NCI-H1436 treated with DMSO at 0.1 percent for 48 hours (cell line): ENCODE data around the gene HNRNPH1.

ENCODE experiments used
- DNase-seq: peaks from one replicate; lab custom pipeline; 2025; lab: John Stamatoyannopoulos, UW

HNRNPH1 gene

DNA sequence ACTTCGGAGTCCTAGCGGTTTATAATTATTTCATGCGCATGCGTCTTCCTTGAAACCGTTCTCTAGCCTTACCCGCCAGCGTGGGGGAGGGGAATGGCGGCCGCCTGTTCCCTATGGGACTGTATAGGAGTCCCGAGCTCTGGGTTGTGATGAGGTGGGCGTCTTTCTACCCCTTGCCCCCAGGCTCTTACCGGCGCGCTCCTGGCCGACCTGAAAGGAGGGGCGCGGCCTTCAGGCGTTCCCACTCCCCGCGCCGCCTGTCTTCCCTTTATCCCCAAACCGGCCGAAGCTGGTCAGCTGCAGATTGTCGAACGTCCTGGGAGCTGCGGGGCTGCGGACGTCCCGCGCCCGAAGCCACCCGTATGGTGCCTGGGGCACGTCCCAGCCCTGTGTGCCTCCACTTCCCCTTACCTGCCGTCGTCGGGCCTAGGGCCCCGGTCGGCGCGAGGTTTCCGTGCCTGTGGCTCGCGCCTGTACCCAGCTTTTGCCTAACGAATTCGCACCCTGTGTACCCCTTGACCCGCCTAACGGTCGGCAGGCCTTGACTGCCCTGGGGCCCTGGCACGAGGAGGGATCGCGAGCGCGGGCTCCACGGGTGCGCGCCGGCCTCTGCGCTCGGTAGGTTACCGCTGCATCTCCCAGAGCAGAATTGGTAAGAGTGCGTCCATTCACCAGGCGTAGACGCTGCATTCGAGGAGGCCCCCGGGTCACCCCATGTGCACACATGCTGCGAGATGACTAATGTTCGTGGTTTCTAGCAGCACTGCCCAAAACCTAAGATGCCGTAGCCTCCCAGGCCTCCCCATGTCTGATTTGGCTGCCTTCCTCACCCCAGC is 653 bp upstream of the HNRNPH1 start:
- DNase-seq, result no peak

DNA sequence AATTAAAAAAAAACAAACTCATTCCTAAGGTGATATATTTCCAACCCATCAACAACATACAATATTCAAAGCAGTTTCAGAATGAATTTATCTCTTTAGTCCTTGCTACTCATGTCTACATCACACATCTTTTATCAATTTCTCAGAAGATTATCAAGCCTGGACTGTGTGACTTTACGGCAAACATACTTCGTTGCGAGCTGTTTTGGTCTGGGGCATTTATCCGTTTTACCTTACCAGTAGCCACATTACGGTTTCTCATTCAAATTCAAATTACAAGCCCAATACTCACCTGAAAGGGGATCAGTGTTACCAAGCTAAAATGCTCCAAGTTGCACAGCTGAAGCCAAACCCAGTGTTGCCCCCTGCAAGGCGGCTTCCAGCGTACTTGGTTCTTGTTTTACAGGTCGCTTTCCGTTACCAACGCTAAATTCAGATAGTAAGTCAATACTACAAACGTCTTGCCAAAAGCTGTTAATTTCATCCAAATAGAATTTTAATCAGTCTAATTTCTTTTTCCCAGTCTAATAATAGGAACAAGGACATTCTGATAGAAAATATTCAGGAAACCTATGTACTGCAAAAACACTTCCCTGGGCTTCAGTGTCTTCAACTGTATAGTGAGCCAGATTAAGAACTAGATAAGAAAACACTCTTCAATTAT is 1.8 kb downstream of the HNRNPH1 start:
- DNase-seq, result no peak

DNA sequence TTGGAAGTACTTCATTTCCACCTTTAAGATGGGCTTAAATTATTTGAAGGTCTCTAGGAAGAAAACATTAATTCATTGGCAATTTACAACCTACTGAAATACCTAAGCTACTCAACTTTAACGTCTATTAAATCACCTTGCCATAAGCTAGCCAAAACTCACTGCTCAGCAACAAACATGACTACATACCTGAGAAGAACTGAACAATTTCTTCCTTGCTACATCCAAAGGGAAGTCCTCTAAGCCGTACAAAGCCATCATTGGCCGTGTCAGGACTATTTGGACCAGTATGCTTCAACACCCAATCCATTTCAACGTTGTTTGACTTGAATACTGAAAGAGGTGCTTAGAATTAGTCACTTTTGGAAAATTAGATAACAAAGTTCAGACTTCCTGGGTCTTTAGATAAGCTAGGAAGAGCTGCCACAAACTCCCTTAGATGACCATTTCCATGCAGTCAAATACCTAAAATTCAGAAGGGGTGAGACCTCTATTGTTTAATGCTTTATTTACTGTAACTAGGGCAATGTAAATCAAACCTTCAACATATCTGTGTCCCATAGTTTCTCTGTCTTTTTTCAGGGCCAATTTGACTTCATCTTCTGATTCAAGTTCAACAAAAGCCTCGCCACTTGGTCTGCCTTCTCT is 2.6 kb downstream of the HNRNPH1 start:
- no peak for DNase-seq

DNA sequence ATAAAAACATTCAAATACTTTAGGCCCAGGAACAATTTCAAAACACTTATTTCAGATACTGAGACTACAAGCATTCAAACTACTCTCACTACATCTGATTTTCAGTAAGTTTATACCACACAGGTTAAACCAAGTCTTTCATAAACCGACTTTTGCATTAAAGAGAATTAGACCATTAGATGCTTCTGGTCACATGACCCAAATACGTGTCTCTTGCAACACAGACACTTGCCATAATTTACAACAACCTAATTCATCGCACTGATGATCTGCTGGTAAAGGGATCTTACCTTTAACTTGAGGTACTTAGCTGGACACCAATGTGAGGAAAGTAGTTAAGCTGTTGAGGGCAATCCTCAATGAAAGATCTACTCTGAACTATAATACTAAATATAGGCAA is 3.2 kb downstream of the HNRNPH1 start:
- no peak for DNase-seq

DNA sequence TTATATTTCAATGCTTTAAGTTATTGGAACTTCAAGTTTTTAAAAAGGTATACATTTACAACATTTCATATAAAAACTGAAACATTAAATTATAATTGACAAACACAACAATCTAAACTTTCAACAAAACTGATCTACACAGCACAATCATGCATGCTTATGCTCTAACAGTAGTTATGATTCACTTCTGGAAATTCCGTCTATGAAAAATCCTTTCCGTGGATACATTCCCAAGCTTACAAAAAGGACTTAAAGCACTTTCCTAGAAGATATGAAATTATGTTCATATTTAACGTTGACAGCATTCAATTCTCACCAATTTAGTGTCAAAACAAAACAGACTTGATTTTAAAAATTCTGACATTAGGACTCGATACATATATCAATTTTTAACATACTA is 3.7 kb downstream of the HNRNPH1 start:
- DNase-seq, result no peak

DNA sequence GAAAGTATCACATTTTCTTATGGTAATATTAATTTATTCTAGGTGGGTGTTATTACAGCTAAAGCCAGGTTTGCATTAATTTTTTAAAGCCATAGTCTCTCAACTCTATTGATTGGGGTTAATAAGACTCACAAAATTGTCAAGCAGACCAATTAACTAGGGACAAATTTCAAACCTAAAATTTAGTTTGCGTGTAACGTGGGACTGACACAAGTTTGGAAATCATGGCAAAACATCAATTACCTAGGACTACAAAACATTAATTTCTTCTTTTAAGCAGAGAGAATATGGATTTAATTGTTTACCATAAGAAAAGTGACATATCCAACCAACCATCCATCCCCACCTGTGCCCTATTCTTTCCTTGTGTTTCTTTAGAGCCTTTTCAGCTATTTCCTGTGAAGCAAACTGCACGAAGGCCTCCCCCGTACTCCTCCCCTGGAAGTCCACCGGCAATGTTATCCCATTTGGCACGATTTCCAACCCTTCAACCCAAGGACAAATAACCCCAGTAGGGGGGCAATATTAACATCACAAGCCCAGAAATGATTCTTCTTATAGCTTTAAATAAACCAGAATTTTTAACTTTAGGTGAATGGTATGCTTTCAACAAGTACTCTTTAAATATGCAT is 4.4 kb downstream of the HNRNPH1 start:
- DNase-seq, result no peak

DNA sequence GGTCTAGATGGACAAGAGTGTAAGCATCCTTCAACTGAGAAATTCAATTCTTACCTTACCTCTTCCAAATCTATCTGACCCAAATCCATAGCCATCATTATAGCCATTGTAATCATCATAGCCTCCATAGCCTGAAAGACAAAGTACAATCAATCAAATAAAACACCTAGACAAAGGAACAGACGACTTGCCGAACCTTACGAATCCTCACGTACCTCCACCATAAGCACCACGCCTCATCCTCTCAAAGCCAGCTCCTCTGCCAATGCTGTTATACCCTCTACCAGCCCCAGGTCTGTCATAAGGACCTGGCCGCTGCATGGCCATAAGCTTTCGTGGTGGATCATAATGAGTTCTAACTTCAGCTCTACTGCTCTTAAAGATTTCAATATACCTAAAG is 5.5 kb downstream of the HNRNPH1 start:
- DNase-seq, result no peak

DNA sequence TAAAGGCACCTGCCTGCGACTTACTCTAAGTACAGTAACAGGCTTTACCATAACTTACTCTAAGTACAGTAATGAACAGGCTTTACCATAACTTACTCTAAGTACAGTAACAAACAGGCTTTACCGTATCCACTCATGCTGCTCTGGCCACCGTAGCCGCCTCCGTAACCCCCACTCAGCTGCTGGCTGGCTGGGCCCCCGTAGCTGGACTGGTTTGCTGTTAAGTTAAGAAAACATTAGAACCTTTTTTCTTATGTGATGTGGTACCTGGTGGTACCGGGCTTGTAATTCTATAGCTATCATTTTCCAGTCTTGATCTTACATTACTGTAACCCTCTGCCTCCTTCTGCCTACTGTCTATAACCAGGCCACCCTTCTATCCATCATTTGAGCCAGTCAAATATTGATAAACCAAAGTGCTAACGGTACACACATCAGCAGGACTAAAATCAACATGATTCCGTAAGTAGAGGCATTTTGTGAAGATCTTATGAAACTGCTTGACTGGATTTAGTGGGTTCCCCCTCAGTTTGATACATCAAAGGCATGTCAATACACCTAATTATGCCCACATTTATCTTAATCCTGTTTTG is 7.4 kb downstream of the HNRNPH1 start:
- no peak for DNase-seq

DNA sequence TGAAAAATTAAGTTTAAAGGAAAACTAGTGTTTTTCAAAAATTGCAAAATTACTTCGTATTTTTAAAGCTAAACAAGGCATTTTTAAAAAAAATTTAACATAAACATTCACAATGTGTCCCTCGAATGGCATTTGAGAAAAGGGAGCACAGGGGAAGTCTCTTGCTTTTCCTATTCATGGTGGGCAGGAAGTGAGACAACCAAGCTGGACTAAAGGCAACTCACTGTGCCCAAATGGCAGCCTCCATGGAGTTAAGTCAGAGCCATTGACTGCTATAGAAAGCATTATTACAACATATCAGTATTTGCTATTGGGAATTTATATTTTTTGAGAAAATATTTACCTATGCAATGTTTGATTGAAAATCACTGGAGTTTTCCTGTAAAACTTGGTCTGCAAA is 8.3 kb downstream of the HNRNPH1 start:
- no peak for DNase-seq

DNA sequence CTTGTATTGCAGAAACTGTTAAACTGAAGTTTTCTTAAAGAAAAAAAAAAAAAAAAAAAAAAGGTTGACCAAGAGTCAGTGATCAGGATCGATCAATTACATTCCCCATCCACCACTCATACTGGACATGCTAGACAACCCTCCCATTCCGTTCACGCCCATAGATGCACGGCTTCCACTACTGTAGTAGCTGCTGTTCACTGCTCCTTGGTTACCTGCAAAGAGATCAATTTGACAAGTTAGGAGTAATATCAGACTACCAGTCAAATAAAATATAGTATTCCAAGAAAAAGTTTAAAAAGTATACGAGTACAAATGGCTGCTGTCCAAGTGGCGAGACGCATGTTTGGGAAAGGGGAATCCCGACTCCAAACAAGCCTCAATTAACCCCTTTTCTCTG is 8.7 kb downstream of the HNRNPH1 start:
- no peak for DNase-seq

DNA sequence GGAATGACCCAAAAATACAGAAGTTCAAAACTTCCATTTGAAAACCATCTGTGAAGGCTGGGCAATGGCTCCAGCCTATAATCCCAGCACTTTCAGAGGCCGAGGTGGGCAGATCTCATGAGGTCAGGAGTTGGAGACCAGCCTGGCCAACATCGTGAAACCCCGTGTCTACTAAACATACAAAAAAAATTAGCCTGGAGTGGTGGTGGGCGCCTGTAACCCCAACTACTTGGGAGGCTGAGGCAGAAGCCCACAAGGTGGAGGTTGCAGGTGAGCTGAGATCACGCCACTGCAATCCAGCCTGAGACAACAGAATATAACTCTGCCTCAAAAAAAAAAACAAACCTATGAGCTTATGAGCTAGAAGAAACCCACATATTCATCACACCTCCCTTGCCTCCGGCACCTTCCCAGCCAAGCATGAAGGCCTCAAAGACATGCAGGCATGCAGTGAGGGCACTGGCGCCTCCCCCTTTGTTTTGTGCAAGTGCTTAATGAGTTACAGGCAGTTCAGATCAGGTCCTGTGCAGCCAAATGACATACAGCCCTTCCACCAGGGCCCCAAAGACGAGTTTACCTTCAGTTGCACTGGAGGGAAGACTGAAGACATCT is 9.9 kb downstream of the HNRNPH1 start:
- DNase-seq, result no peak

DNA sequence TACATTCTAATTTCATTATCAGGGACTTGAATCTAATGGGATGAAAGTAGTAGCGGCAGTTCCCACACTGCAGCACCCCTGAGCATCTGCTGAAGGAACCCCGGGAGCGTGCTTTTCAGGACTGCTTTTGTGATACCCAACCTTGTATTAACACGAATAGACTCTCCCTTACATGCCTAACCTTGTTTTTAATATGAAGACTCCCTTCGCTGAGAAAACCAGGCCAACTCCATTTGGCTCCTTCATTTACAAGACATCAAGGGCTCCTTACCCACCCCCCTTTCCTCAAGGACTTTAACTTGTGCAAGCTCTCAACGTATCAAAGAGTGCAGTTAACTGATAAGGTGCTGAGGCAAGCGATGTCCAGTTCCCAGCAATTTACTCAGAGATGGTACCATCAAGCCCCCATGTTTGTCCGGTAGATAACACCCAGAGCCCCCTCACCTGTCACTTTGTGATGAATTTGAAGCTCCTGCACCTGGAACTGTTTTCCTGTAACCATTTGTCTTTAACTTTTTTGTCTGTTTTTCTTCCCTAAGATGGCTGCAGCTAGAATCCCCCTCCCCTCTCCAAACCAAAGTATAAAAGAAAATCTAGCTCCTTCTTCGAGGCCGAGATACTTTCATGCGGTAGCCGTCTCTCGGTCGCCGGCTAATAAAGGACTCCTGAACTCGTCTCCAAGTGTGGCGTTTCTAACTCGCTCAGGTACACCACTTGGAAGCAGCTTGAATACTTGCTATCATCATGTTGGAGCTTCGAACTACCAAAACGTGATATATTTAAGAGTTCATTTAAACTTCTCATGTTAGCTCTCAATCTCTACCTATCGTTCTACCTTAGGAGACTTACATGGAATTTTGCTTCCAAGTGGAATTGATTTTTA is 10.7 kb downstream of the HNRNPH1 start:
- DNase-seq, result no peak

DNA sequence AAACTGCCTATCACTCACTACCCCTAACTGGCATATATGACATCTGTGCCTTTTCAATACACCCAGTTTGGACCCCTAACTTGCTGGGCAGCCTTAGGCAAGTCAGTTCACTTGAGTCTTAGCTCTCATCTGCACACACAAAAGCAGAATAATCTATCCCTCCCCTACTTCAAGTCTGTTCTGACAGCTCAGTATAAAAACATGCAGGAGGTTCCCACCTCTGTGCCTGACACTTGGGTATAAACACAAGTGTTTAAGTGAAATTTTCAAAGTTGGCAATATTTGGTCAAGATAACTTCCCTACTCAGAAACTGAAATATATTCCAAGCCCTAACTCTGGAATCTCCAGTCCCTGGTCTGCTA is 12.6 kb downstream of the HNRNPH1 start:
- DNase-seq, result no peak

DNA sequence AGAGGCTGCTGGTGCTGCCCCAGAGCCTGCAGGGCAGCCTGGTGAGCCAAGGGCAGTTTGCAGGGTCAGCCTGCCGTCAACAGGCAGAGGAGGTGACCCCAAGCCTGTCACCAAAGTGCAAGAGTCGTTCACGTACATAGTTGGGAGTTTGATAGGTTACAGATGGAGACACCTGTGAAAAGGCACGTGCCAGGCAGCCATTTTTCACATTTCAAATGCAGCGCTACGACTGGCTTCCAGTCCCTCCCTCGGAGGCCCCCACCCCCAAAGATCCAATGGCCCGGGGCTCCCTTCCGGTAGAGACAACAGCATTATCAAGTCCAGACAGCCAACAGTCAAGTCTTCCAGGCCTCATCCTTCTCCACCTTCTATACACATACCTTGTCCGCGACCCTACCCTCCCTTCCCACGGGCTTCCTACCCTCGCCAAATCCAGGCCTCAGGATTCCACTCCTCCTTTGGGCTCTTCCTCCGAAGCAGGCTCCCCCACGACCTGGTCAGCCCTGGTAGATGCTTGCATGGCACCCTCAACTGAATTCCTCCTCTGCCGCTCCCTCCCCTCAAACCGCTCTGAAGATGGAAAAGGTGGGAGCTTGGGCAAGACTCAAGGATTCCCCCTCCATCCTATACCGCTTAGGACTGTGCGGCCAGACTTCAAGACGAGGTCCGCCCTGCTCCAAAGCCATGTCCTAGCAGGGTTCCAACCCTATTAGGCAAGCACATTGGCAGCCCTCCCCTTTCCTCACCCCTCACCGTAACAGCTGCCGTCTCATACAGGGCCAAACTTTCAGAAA is 13.2 kb downstream of the HNRNPH1 start:
- DNase-seq, result no peak

DNA sequence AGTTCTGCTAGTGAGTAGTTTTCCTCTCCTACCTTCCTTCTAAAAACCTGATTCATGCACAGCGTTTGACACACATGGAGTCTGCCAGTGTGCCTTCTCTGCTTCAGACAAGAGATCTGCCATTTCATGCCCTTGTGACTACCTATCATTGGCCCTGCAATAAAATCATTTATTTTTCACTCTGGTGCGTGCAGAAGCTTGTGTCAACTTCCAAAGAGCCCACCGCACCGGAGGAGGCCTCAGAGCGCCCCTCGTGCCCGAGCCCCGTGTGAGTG is 13.7 kb downstream of the HNRNPH1 start:
- DNase-seq, result no peak

DNA sequence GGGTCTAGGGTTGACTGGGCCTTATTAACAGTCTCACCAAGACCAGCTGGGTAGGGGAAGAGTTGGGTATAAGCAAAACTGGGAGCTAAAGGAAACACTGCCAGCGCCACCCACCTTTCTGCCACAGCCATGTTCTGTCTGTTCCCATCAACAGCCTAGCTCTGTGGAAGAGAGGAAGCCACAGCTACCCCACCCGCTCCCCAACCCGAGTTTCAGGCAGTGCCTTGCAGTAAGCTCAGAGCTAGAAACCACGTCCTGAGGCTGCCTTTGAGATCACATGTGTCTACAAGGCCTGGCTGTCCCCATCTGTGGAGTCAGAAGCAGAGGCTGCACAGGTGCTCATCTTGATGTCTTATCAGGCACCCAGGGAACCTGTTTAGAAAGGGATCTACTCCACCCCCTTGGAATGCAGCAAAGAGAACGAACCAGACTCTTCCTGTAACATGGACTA is 15.3 kb downstream of the HNRNPH1 start:
- DNase-seq, result no peak

DNA sequence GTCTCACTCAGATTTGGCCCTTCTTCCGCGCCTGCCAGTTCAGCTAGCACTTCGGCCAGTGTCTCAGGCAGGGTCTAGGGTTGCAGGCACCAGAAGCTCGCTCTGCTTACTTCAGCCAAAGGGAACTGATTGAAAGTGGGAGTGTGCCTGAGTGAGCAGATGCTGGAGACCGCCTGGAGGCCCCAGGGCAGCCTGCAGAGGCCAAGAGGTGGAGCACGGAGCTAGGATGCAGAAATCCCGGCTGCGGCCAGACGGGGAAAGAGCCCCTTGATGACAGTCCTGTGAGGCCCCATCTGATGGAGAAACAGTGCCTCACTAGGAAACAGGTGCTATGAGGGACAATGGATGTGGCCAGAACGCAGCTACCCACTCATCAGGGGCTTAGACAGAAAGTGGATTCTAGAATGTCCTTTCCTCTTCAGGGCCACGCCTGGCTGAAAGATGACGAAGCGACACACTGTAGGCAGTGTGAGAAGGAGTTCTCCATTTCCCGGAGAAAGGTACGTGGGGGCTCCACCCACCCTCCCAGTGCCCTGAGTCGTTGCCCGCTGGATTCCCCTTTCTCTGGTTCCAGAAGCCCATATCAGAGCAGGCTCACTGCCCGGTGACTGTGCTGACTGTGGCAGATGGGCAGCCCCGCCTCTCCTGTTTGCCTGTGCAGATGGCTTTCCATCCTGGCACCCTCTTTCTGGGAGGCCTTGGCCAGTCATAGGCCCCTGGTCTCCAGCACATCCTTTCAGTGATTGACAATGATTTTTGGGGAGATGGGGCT is 16.1 kb downstream of the HNRNPH1 start:
- DNase-seq, result no peak

DNA sequence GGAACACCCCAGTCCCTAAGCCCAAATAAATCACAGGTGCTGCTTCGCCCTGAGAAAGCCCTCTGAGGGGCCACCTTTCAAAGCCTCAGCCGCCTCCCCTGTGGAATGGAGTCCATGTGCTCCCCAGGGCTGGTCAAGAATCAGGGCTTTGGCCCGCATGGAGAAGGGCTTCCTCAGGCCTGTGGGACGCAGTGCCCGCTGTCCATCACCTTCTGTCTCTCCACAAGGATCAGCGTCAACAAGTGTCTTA is 16.6 kb downstream of the HNRNPH1 start:
- no peak for DNase-seq

DNA sequence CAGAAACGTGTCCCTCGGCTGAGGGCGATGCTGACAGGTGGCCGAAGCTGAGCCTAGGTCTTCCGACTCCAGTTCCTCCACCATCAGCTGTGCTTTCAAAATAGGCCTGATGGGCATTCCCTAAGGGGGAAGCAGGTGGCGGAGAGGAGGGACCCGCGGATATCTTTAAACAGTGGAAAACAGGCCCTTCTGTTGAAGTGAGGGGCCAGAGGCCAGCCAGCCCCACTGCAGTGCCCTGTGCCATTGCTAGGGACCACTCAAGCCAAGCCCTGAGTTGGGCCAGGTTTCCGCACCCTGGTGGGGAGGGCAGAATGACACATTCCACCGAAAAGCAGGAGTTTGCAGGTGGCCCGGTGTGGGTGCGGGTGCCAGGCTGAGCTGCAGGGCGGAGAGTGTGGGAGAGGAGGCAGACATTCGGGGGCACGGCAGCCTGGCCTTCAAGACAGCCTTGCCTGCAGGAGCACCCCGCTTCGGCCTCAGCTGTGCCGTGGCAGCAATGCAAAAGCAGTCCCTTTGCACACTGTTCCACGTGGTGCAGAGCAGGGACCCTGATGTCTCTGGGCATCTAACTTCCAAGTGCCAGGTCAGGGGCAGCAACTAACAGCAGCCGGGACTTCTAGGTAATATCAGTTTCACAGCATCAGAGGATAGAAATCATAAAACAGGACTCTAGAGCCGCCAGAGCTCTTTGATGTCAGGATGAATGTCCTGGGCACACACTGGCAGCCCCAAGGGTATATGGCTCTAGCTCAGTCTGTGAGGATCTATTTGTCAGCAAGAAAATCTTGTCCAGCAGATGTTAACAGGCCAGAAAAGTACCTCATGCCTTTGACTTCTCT is 17.2 kb downstream of the HNRNPH1 start:
- DNase-seq, result no peak
